BJ (cell line): ENCODE measurements around the gene IGSF21. TPM values are rescaled to one million over a fixed set of nuclear protein-coding genes. Genes with fewer than 3 reads are reported as not detected.
A peak's percentile ranks its signal among the peaks of the same experiment; 100 is the strongest.

ENCODE experiments used
- CTCF ChIA-PET: fragments of 350-600 bp; formaldehyde crosslinking; extraction: SDS; loops from one replicate; lab custom pipeline; 2021; ENCODE audit warnings: antibody characterized with exemption, inconsistent platforms; lab: Yijun Ruan, JAX
- POLR2A ChIA-PET: fragments of 300-600 bp; sonication (Branson Sonifier 250); formaldehyde crosslinking; extraction: SDS; loops from one replicate; lab custom pipeline; 2021; ENCODE audit warnings: antibody characterized with exemption; lab: Charles Lee
- DNase-seq: peaks from one replicate; pipeline ENCODE4 v3.0.0-alpha.2; 2011; ENCODE audit warnings: low read depth
- H3K27me3 ChIP-seq: 2 replicates; pipeline ENCODE4 v1.6.0; 2011; ENCODE audit warnings: low read length; ENCODE audit not compliant: control insufficient read depth, insufficient read depth
- H3K36me3 ChIP-seq: 2 replicates; pipeline ENCODE4 v1.5.1; 2011; ENCODE audit warnings: low read length; ENCODE audit not compliant: control insufficient read depth, insufficient read depth
- H3K4me3 ChIP-seq: 2 replicates; pipeline ENCODE4 v1.5.1; 2011; ENCODE audit warnings: low read depth, mild to moderate bottlenecking, control low read depth, low read length
- polyA plus RNA-seq: library from polyadenylated mRNA; depleted of rRNA; stranded (reverse); fragments of >200 nt; gene quantifications from 2 replicates; pipeline ENCODE4 v1.2.3, GENCODE V29; 2011
- TF ChIP-seq, protein P1 (sequence below): IDR thresholded peaks from 2 replicates; pipeline ENCODE4 v1.5.1; 2011; ENCODE audit warnings: low read depth, mild to moderate bottlenecking, control low read depth, inconsistent platforms, low read length, moderate library complexity; ENCODE audit not compliant: insufficient read depth

IGSF21 gene
- polyA plus RNA-seq, 1 experiment, result not detected

DNA sequence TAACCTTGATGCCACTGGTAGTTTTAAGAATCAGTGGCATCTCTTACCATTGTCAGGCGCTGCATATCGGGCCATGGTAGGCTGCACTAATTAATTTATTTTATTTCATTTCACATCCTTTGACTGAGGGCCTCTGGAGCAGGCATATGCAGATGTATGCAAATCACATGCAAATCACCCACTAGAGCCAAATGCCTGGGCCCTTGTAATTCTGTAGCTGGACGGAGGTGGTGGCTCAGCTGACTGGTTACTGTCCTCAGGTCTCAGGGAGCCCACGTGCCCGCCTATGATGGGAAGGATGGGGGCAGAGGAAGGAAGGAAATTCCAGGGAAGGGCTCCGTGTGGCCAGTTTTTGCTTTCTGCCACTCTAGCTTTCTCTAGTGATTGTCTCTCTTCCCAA lies 122.7 kb downstream of the IGSF21 start:
- TF ChIP-seq, protein P1, sequence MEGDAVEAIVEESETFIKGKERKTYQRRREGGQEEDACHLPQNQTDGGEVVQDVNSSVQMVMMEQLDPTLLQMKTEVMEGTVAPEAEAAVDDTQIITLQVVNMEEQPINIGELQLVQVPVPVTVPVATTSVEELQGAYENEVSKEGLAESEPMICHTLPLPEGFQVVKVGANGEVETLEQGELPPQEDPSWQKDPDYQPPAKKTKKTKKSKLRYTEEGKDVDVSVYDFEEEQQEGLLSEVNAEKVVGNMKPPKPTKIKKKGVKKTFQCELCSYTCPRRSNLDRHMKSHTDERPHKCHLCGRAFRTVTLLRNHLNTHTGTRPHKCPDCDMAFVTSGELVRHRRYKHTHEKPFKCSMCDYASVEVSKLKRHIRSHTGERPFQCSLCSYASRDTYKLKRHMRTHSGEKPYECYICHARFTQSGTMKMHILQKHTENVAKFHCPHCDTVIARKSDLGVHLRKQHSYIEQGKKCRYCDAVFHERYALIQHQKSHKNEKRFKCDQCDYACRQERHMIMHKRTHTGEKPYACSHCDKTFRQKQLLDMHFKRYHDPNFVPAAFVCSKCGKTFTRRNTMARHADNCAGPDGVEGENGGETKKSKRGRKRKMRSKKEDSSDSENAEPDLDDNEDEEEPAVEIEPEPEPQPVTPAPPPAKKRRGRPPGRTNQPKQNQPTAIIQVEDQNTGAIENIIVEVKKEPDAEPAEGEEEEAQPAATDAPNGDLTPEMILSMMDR, result no peak
- ChIA-PET POLR2A (no interaction called here), CTCF (no interaction called here)
- H3K27me3 ChIP-seq, result no peaks in the 10 kb centered on the region
- no peaks in the 10 kb centered on the region for H3K36me3 ChIP-seq
- no peak overlapping the region for H3K4me3 ChIP-seq
- DNase-seq, result no peak

DNA sequence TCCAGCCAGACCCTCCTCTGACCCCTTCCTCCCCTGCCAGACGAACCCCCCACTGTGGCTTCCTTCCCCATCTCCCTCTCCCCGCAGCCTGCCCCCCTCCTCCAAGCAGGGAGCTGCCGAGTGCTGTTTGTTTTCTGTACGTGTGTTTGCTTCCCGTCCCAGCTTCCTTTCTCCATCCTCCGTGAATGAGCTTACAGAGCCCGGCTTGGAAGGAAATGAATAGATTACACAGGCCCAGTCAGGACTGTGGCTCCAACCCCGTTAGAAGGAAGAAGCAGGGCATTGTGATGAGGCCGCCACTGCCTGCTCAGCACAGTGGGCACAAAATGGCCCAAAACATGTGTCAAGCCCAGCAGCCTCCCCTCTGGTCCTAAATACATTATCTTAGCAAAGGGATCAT lies 123.2 kb downstream of the IGSF21 start:
- no peaks in the 10 kb centered on the region for H3K36me3 ChIP-seq
- no peak overlapping the region for H3K4me3 ChIP-seq
- DNase-seq, result no peak
- POLR2A ChIA-PET, result no interaction called here
- CTCF ChIA-PET, result no interaction called here
- H3K27me3 ChIP-seq, result no peaks in the 10 kb centered on the region
- TF ChIP-seq, protein P1, result no peak

DNA sequence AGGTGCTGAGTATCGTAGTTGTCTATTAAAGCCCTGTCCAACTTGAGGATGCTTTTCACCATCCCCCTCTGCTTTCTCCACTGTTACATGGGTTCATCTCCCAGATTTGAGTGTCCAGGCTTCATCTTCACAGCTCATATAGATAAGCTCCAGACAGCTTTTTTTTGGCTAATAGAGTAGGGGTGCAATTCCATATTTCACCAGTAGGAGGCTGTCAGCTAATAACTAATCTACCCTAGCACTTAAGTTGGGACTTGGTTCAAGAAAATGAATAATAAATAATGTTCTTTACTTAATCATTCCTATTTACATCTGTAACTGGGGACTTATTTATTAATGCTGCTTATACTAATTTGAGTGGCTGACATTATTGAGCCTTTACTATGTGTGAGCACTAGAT lies 124.5 kb downstream of the IGSF21 start:
- ChIA-PET POLR2A (no interaction called here), CTCF (no interaction called here)
- Histone ChIP-seq H3K36me3 (no peaks in the 10 kb centered on the region), H3K4me3 (no peak overlapping the region), H3K27me3 (no peaks in the 10 kb centered on the region)
- DNase-seq, result no peak
- TF ChIP-seq, protein P1, result peak; percentile 29; the same call in 1 of the 2 replicates

DNA sequence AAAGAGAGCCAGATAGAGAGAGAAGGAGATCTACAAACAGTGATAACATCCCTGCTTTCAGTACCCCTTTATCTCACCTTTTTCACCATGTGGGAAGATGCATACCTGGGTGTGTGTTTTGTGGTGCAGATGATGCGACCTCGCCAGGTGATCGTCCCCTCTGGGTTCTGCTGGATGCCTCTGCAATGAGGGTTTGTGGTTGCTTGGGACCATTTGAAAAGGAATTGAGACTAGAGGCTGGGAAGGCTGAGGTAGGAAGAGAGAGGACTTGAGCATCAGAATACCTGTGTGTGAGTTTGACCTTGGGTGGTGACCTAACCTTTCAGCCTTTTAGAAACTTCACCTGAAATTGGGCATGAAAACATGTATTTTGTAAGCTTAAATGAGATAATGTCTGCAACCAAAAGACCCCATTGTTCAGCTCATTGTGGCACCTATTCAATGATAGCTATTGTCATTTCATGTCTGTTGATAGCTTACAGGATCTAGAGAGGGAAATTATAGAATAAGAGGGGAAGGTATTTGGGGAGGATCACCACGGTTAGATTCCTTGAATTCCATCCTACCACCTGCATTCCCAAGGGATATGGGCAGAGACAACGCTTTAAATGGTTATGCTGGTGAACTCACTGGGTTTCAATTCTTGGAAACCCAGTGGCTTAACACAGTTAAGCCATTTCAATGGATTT lies 125.7 kb downstream of the IGSF21 start:
- Histone ChIP-seq H3K36me3 (no peaks in the 10 kb centered on the region), H3K4me3 (no peak overlapping the region), H3K27me3 (no peaks in the 10 kb centered on the region)
- TF ChIP-seq, protein P1, result no peak
- DNase-seq, result no peak
- CTCF ChIA-PET, result interaction anchor here (1.2 kb wide), 1 partner anchor 22 kb away, joined by 4 read pairs; no protein-coding TSS in a partner anchor
- POLR2A ChIA-PET, result no interaction called here

DNA sequence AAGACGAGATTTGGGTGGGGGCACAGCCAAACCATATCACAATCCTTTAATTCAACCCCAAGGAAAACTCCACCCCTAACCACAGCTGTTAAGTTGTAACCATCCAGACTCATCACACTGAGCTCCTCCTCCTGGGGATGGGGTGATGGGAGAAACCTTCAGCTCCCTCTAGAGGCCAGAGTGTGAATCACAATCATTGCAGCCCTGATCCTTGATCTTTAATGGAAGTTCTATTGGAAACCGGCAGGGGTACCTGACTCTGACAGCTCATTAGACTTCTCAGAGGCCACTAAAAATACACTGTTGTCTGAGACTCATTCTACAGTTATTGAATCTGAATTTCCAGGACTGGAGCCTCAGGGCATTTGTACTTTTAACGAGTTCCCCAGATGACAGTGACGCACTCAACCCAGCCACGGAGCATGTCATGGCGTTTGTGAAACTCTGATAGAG lies 127.2 kb downstream of the IGSF21 start:
- no peaks in the 10 kb centered on the region for H3K36me3 ChIP-seq
- ChIA-PET CTCF (interaction anchor here (0.7 to 1.1 kb wide), 2 partner anchors 8 to 50 kb away, joined by 3 read pairs; no protein-coding TSS in a partner anchor), POLR2A (no interaction called here)
- no peak for DNase-seq
- H3K27me3 ChIP-seq, result no peaks in the 10 kb centered on the region
- H3K4me3 ChIP-seq, result no peak overlapping the region
- TF ChIP-seq, protein P1, result peak; percentile 35
